Peyer's patch (tissue), 4 donors: ENCODE measurements around the gene GNAL. TPM values are rescaled to one million over a fixed set of nuclear protein-coding genes. Genes with fewer than 3 reads are reported as not detected.

Experiments
- DNase-seq, 3 donors: peaks; one replicate each; pipeline ENCODE4 v3.0.0-alpha.2; 2017 to 2019
- H3K27ac ChIP-seq, 4 donors: fragments of 200-600 bp; sonication (generic); one replicate each; pipeline ENCODE4 v1.5.1; 2016 to 2019
- H3K27me3 ChIP-seq, 2 donors: fragments of 200-600 bp; sonication (generic); one replicate each; pipeline ENCODE4 v1.5.1; 2019
- H3K36me3 ChIP-seq, 3 donors: fragments of 200-600 bp; sonication (generic); one replicate each; pipeline ENCODE4 v1.5.1; 2016 to 2019
- H3K4me1 ChIP-seq, 4 donors: fragments of 200-600 bp; sonication (generic); one replicate each; pipeline ENCODE4 v1.5.1; 2016 to 2019
- H3K4me3 ChIP-seq, 4 donors: fragments of 200-600 bp; sonication (generic); 1 replicate in 3 of 4; 2 replicates in 1 of 4; pipeline ENCODE4 v1.5.1; 2016 to 2019; ENCODE audit warnings: mild to moderate bottlenecking in 1 of 4
- H3K9me3 ChIP-seq, 4 donors: fragments of 200-600 bp; sonication (generic); one replicate each; pipeline ENCODE4 v1.5.1; 2016 to 2019; ENCODE audit warnings: mild to moderate bottlenecking in 1 of 4
- CTCF ChIP-seq, 6 experiments: fragments of 450-650 bp in 4 of 6; fragments of 200-600 bp in 2 of 6; sonication (generic) in 1 of 6; IDR thresholded peaks; one replicate each; pipeline ENCODE4 v1.5.1; 2017 to 2019; ENCODE audit warnings: antibody characterized with exemption in 6 of 6, mild to moderate bottlenecking in 3 of 6, moderate library complexity in 1 of 6
- POLR2A ChIP-seq, 2 donors: fragments of 450-650 bp; IDR thresholded peaks; one replicate each; pipeline ENCODE4 v1.5.1; 2017; ENCODE audit warnings: antibody characterized with exemption in 2 of 2, mild to moderate bottlenecking in 2 of 2, moderate library complexity in 2 of 2
- total RNA-seq, 4 donors: library from RNA; depleted of rRNA; stranded (reverse); fragments of >200 nt; gene quantifications; one replicate each; pipeline ENCODE4 v1.1.0, GENCODE V29; 2016

GNAL gene
- total RNA-seq, 4 donors from 2014 or later, result 2.5 to 7.4 (median 3.6) TPM

- Histone ChIP-seq H3K27me3 (no peaks in the 10 kb centered on the region), H3K4me3 (no peak overlapping the region), H3K9me3 (no peaks in the 10 kb centered on the region), H3K36me3 (no peaks in the 10 kb centered on the region), H3K27ac (no peak overlapping the region), H3K4me1 (no peaks in the 10 kb centered on the region)
- TF ChIP-seq CTCF (IDR thresholded peaks at IDR 0.05), result no peak
- no peak for TF ChIP-seq POLR2A (IDR thresholded peaks at IDR 0.05)
- DNase-seq, result peak in 1 of 3 donors; percentile 11
Observed at GRCh38 chr18:11864471-11864870, 175.4 kb downstream of the GNAL start.

- TF ChIP-seq CTCF (IDR thresholded peaks at IDR 0.05) (no peak), POLR2A (IDR thresholded peaks at IDR 0.05) (no peak)
- Histone ChIP-seq H3K4me3 (no peak overlapping the region), H3K27ac (no peak overlapping the region), H3K27me3 (no peaks in the 10 kb centered on the region), H3K36me3 (no peaks in the 10 kb centered on the region), H3K9me3 (no peaks in the 10 kb centered on the region), H3K4me1 (no peaks in the 10 kb centered on the region)
- peak in 1 of 3 donors; percentile 33 for DNase-seq
Observed at GRCh38 chr18:11865071-11865470, 176.0 kb downstream of the GNAL start.

- peak in 1 of 3 donors; percentile 24 for DNase-seq
Observed at GRCh38 chr18:11866329-11866728, 177.3 kb downstream of the GNAL start.

GRCh38 chr18:11866764-11867163, 177.7 kb downstream of the GNAL start:
- H3K27ac ChIP-seq, result no peak overlapping the region
- no peaks in the 10 kb centered on the region for H3K9me3 ChIP-seq
- H3K36me3 ChIP-seq, result no peaks in the 10 kb centered on the region
- TF ChIP-seq POLR2A (IDR thresholded peaks at IDR 0.05) (no peak), CTCF (IDR thresholded peaks at IDR 0.05) (no peak)
- no peaks in the 10 kb centered on the region for H3K27me3 ChIP-seq
- H3K4me1 ChIP-seq, result no peaks in the 10 kb centered on the region
- H3K4me3 ChIP-seq, result no peak overlapping the region
- peak in 1 of 3 donors; percentile 33 for DNase-seq

More at GRCh38 chr18:11866329-11866728, 177.3 kb downstream of the GNAL start:
- H3K27me3 ChIP-seq, result no peaks in the 10 kb centered on the region
- no peak overlapping the region for H3K4me3 ChIP-seq
- no peaks in the 10 kb centered on the region for H3K4me1 ChIP-seq
- H3K9me3 ChIP-seq, result no peaks in the 10 kb centered on the region
- no peak for TF ChIP-seq POLR2A (IDR thresholded peaks at IDR 0.05)
- no peak for TF ChIP-seq CTCF (IDR thresholded peaks at IDR 0.05)
- H3K36me3 ChIP-seq, result no peaks in the 10 kb centered on the region
- no peak overlapping the region for H3K27ac ChIP-seq

- TF ChIP-seq CTCF (IDR thresholded peaks at IDR 0.05), result no peak
- Histone ChIP-seq H3K4me3 (no peak overlapping the region), H3K27me3 (no peaks in the 10 kb centered on the region), H3K36me3 (no peaks in the 10 kb centered on the region), H3K27ac (no peak overlapping the region), H3K4me1 (no peaks in the 10 kb centered on the region), H3K9me3 (no peaks in the 10 kb centered on the region)
- DNase-seq, result peak in 1 of 3 donors; percentile 15
Observed at GRCh38 chr18:11868230-11868629, 179.2 kb downstream of the GNAL start.

- TF ChIP-seq POLR2A (IDR thresholded peaks at IDR 0.05) (no peak), CTCF (IDR thresholded peaks at IDR 0.05) (no peak)
- no peaks in the 10 kb centered on the region for H3K36me3 ChIP-seq
- no peaks in the 10 kb centered on the region for H3K9me3 ChIP-seq
- H3K27ac ChIP-seq, result no peak overlapping the region
- H3K4me3 ChIP-seq, result no peak overlapping the region
- H3K27me3 ChIP-seq, result no peaks in the 10 kb centered on the region
- DNase-seq, result peak in 1 of 3 donors; percentile 43
- no peaks in the 10 kb centered on the region for H3K4me1 ChIP-seq
Observed at GRCh38 chr18:11871501-11871900, 182.4 kb downstream of the GNAL start.
